GM21717 (cell line): ENCODE results near the gene ITPKA.

Experiments used
- ATAC-seq: cut with Tn5 transposase; IDR thresholded peaks from one replicate; pipeline ENCODE4 v1.9.1; 2021; ENCODE audit warnings: mild to moderate bottlenecking, moderate library complexity; ENCODE audit not compliant: unreplicated experiment

Gene ITPKA

DNA sequence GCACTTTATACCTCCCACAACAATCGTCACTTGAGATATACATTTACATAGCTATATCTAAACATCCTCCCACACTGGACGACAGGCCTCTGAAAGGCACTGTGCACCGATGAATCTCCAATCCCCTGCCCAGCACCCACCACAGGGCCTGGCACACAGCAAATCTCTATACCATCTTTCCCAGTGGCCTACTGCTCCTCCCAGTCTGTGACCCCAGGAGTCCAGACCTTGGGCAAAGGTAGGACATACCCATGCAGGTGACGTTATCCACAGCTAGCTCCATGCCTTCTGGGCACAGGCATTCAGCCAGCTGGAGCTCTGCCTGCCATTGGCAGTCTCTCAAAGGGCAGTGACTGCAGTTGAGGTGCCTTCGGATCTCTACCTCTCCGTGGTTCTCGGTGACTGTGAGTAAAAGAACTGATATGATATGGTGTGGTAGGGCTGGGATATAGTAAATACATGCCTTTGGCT lies 14.2 kb downstream of the ITPKA start:
- no peak for ATAC-seq

DNA sequence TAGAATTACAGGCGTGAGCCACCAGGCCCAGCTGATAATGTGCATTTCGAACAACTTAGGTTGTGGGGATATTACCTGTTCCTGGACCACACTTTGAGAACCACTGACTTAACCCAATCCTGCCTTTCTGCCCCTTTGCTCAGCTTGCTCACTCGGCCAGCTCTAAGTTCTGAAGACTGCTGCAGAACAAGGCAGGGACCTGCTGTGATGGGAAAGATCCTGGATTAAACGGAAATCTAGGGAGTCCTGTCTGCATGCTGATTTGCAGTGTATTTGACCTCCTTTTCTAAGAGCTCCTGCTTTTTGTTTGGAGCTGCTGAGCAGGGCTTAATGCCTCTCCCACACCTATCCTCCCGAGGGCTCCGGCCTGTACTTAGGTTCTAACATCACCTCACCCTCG lies 17.1 kb downstream of the ITPKA start:
- ATAC-seq: no peak

- ATAC-seq: no peak
Observed at GRCh38 chr15:41511331-41511898, 17.7 kb downstream of the ITPKA start.

DNA sequence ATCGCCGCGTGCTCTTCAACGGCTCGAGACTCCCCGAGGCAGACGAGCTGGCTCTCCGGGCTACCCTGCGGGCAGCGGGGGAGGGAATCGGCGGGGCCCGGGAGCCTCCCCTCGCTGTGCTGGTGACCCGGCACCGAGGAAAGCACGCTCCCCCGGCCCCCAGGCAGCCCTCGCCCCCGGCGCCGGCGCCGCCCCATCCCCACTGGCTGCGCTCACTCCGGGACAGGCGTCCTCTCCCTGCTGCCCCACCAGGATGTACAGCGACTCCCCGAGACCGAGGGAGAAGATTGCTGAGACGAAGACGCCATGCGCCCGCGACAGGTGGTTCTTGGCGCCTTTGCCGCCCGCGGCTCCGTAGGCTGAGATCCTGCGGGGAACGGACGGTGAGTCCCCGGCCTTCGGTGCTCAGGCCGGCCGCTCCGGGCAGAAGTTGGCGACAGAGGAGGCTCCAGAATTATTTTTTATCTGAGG lies 18.3 kb downstream of the ITPKA start:
- ATAC-seq: no peak

- no peak for ATAC-seq
Observed at GRCh38 chr15:41512512-41512939, 18.9 kb downstream of the ITPKA start.

GRCh38 chr15:41512940-41513505 lies 19.3 kb downstream of the ITPKA start:
- ATAC-seq: no peak

- no peak for ATAC-seq
Observed at GRCh38 chr15:41513506-41514227, 20.0 kb downstream of the ITPKA start, which contains the start of gene LTK. TSS of gene LTK (minus strand) at chr15:41513827. CDS start at chr15:41513709, 118 bp downstream.

GRCh38 chr15:41517895-41518449 lies 24.3 kb downstream of the ITPKA start:
- ATAC-seq: no peak

DNA sequence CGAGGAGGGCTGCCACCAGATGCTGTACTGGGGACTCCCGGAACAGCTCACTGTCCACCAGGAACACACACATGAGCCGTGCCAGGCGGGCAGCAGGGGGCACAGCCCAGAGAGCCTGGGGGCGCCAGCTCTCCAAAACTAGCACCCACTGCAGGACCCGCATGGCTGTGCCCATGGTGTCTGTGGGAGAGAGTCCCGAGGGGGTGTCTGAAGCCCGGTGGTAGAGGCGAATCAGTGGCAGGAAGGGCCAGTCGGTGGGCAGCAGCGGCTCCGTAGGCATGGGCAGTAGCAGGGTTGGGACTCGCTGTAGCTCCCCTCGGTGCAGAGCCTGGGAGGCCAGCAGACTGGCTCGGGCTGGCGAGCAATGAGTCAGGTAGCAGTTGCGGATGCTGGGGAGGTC lies 27.0 kb downstream of the ITPKA start:
- no peak for ATAC-seq

DNA sequence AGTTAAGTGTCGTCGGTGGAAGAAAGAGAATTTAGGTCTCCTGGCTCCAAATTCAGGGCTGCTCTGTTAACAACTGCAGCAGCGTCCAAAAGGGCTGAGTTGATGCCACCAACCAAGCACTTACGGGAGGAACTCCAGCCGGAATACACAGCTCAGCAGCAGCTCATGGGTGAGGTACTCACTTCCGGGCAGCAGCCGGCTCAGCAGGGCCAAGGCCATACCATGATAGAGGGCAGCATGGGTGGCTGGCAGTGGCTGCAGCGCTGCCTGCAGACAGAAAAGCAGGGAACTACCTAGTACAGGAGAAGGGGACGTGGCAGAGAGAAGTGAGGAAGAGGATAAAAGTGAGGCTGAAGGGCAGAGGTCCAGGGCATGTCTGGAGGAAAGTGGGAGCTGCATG lies 27.9 kb downstream of the ITPKA start:
- ATAC-seq: no peak

- ATAC-seq: no peak
Observed at GRCh38 chr15:41523097-41523496, 29.4 kb downstream of the ITPKA start.

DNA sequence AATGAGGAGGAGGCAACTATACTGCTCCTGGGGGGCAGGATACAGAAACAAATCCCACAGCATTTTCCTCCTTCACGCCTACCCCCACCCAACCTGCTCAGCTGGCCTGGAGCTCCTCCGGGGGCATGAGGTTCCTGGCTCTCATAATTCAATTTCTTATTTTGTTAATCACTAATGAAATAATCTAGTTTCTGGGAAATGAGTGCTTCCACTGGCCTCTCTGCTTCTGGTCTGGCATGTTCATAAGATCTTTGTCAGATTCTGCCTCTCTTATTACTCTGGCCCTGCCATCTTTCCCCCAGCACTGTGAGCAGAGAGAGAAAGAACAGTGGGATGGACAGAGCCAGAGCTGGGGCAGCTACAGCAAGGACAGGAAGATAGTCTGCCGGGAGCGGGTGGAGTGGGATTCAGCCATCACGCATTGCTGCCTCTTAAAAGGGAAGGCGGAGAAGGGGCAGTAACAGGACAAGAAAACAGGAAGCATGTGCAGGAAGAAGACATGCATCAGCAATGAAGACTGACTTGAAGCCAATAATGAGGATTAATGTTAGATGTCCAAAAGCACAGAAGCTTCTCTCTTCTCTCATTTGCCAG lies 36.8 kb downstream of the ITPKA start:
- ATAC-seq: no peak

GRCh38 chr15:41535544-41535943 lies 41.9 kb downstream of the ITPKA start:
- ATAC-seq: no peak

- no peak for ATAC-seq
Observed at GRCh38 chr15:41536866-41537265, 43.2 kb downstream of the ITPKA start.

DNA sequence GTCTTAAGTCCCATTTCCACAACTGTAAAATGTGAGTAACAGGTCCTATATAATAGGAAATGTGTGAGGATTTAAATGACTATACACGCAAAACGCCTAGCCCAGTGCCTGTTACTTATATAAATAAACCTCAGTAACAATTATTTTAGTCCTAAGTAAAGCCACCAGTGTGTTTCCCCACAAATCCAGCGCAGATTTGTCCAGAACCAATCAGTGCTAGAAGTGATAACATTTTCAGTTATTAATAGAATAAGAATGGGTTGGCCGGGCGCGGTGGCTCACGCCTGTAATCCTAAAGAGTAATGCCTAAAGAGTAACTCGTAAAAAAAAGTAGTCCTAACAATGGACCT lies 49.8 kb downstream of the ITPKA start:
- no peak for ATAC-seq

DNA sequence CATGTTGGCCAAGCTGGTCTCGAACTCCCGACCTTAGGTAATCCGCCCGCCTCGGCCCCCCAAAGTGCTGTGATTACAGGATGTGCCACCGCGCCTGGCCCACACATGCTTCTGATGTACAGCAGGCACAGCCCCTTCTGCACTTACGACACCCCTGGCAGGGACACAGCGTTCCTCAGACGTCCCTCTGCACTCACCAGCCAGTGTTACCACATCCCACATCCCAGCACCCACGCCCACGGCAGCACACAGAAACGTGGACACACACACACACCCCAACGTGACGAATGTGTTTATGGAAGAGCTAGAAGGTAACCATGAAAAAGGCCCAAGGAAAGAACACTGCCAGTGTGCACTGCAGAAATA lies 51.0 kb downstream of the ITPKA start:
- ATAC-seq: no peak

DNA sequence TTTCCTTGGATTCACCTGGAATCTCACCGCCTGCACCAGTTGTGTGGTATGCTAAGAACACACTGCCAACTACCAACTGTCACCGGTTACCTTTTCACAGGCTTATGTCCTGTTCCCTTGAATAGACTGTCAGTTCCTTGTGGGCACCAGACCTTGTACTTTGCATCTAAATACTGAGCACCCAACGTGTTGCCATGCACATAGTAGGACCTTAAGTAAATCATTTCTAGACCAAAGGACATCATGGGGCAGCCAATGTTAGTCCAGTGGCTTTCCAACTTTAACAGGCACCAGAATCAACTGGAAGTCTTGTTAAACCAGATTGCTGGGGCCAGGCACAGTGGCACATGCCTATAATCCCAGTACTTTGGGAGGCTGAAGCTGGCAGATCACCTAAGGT lies 51.5 kb downstream of the ITPKA start:
- no peak for ATAC-seq

- no peak for ATAC-seq
Observed at GRCh38 chr15:41546851-41547786, 53.4 kb downstream of the ITPKA start.

DNA sequence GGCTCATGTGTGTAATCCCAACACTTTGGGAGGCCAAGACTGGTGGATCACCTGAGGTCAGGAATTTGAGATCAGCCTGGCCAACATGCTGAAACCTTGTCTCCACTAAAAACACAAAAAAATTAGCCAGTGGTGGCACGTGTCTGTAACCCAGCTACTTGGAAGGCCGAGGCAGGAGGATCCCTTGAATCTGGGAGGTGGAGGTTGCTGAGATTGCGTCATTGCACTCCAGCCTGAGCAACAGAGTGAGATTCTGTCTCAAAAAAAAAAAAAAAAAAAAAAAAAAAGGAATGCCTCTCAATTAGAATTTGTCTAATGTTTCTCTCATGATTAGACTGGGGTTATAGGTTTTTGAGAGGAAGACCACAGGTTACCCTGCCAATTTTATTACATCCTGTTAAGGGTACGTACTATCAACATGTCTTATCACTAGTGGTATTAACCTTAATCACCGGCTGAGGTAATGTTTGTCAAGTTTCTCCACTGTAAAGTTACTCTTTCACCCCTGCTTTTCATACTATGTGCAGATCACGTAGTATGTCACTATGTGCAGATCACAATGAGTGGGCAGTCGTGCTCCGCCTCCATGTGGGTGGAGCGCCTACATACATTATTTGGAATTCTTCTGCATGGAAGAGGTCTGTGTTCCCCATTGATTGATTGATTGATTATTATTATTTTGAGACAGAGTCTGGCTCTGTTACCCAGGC lies 56.5 kb downstream of the ITPKA start:
- ATAC-seq: no peak
